ENCODE measurements around the gene BTK. TPM values are rescaled to one million over a fixed set of nuclear protein-coding genes. Genes with fewer than 3 reads are reported as not detected.
A peak's percentile ranks its signal among the peaks of the same experiment; 100 is the strongest.

The BTK gene
- total and polyA plus RNA-seq, 9 of the 15 experiments (the other 6 are each of a cell fraction or from before 2014, with no cell fraction given): 14.9 to 93.4 (median 65.2) TPM

DNA sequence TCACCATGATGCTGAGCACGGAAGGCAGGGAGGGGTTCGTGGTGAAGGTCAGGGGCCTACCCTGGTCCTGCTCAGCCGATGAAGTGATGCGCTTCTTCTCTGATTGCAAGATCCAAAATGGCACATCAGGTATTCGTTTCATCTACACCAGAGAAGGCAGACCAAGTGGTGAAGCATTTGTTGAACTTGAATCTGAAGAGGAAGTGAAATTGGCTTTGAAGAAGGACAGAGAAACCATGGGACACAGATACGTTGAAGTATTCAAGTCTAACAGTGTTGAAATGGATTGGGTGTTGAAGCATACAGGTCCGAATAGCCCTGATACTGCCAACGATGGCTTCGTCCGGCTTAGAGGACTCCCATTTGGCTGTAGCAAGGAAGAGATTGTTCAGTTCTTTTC lies 26.0 kb upstream of the BTK start:
- ChIA-PET POLR2A (no interaction called here), CTCF (ENCODE audit: low intra/inter-chr PET ratio) (no interaction called here)
- Histone ChIP-seq H3K27ac (ENCODE audit: extremely low read depth, low read depth, low read length) (no peak overlapping the region), H3K9me3 (replicated peaks; ENCODE audit: control insufficient read depth, insufficient read depth, low read depth, low read length) (no peaks in the 10 kb centered on the region), H4K20me1 (replicated peaks; ENCODE audit: control insufficient read depth, insufficient read depth, low read length) (no peaks in the 10 kb centered on the region; the same call in 1 of the 2 replicates), H3K9me1 (ENCODE audit: control insufficient read depth, insufficient read depth, low read length) (no peaks in the 10 kb centered on the region), H3K4me1 (replicated peaks in 1 of 2; ENCODE audit: control insufficient read depth in 2 of 2, insufficient read depth in 2 of 2, low read length in 2 of 2) (peaks cover 0 to 10% of the 10 kb centered on the region in 2 experiments; a peak in 3 of 5 replicates), H2AFZ (ENCODE audit: low read depth, low read length) (no peak overlapping the region), H3K36me3 (ENCODE audit: control insufficient read depth, insufficient read depth, low read length) (peaks cover 22% of the 10 kb centered on the region; the same call in 1 of the 3 replicates), H3K4me3 (no peak overlapping the region), H3K4me2 (ENCODE audit: insufficient read depth, low read length) (no peak overlapping the region), H3K9ac (ENCODE audit: insufficient read depth in 1 of 2, low read depth in 2 of 2, low read length in 2 of 2) (no peak overlapping the region), H3K79me2 (ENCODE audit: control insufficient read depth, insufficient read depth, low read length) (peaks cover 44% of the 10 kb centered on the region), H3K27me3 (ENCODE audit: control insufficient read depth in 2 of 2, insufficient read depth in 2 of 2, low read length in 2 of 2) (no peaks in the 10 kb centered on the region; a peak in 1 of 5 replicates)
- 95% methylated on average over 7 of the region's 10 CpGs for WGBS (ENCODE audit: insufficient coverage, low coverage, missing lambda C conversion rate)
- in situ Hi-C loops (cut with MboI): no loop called here
- no TSS peak for BruUV-seq (replicated peaks)
- ATAC-seq (no peak), DNase-seq (ENCODE audit: extremely low read depth in 1 of 4, low spot score in 3 of 4) (no peak), FAIRE-seq (no peak)
- intact Hi-C loops (cut with micrococcal nuclease): no loop called here
- TF ChIP-seq ZNF316 (IDR thresholded peaks at IDR 0.05) (no peak), CBX1 (IDR thresholded peaks at IDR 0.05; ENCODE audit: low read depth) (no peak), SAFB (IDR thresholded peaks at IDR 0.05; ENCODE audit: borderline replicate concordance, low read depth, low read length) (no peak)
- TF ChIP-seq, protein P1, sequence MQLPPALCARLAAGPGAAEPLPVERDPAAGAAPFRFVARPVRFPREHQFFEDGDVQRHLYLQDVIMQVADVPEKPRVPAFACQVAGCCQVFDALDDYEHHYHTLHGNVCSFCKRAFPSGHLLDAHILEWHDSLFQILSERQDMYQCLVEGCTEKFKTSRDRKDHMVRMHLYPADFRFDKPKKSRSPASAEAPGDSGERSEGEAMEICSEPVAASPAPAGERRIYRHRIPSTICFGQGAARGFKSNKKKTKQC (CRISPR knock-in tag; IDR thresholded peaks at IDR 0.05): no peak

DNA sequence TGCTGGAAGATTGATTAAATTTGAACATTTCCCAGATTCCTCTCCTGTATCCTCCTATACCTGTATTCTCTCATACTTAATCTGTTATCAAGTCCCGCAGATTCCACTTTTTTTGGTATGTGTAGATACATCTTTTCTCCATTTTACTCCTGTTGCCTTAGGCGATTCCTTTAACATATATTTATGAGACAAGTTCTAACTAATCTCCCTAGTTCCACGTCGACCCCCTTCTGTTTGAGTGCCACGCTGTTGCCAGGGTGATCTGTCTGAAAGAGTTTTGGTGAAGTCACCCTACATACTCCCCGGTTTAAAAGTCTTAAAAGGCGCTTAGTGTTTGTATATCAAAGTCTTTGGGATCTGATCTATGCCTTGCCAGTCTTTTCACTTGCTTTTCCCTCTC lies 24.5 kb upstream of the BTK start:
- ATAC-seq (no peak), DNase-seq (ENCODE audit: extremely low read depth in 1 of 4, low spot score in 3 of 4) (no peak), FAIRE-seq (no peak)
- in situ Hi-C loops (cut with MboI) (no loop called here), intact Hi-C loops (cut with micrococcal nuclease) (no loop called here)
- WGBS (ENCODE audit: insufficient coverage, low coverage, missing lambda C conversion rate): 87% methylated on average over 5 of the region's 7 CpGs
- Histone ChIP-seq H2AFZ (ENCODE audit: low read depth, low read length) (no peak overlapping the region), H3K4me2 (ENCODE audit: insufficient read depth, low read length) (no peak overlapping the region), H3K79me2 (ENCODE audit: control insufficient read depth, insufficient read depth, low read length) (peaks cover 57% of the 10 kb centered on the region), H3K27me3 (ENCODE audit: control insufficient read depth in 2 of 2, insufficient read depth in 2 of 2, low read length in 2 of 2) (no peaks in the 10 kb centered on the region), H3K27ac (ENCODE audit: extremely low read depth, low read depth, low read length) (no peak overlapping the region), H3K9me1 (ENCODE audit: control insufficient read depth, insufficient read depth, low read length) (no peaks in the 10 kb centered on the region), H3K4me1 (replicated peaks in 1 of 2; ENCODE audit: control insufficient read depth in 2 of 2, insufficient read depth in 2 of 2, low read length in 2 of 2) (peaks cover 0 to 5% of the 10 kb centered on the region in 2 experiments; a peak in 2 of 5 replicates), H4K20me1 (replicated peaks; ENCODE audit: control insufficient read depth, insufficient read depth, low read length) (no peaks in the 10 kb centered on the region; the same call in 1 of the 2 replicates), H3K9me3 (replicated peaks; ENCODE audit: control insufficient read depth, insufficient read depth, low read depth, low read length) (no peaks in the 10 kb centered on the region), H3K9ac (ENCODE audit: insufficient read depth in 1 of 2, low read depth in 2 of 2, low read length in 2 of 2) (no peak overlapping the region), H3K36me3 (ENCODE audit: control insufficient read depth, insufficient read depth, low read length) (peaks cover 22% of the 10 kb centered on the region; the same call in 1 of the 3 replicates), H3K4me3 (no peak overlapping the region)
- POLR2A ChIA-PET: interaction anchor here (0.6 kb wide), 1 partner anchor 20 kb away, joined by 3 read pairs; no protein-coding TSS in a partner anchor
- CTCF ChIA-PET (ENCODE audit: low intra/inter-chr PET ratio): no interaction called here
- TF ChIP-seq MCM5 (IDR thresholded peaks at IDR 0.05; ENCODE audit: low read depth) (no peak), RFX1 (IDR thresholded peaks at IDR 0.05) (peak; percentile 14; the same call in 1 of the 2 replicates)
- no TSS peak for BruUV-seq (replicated peaks)
